ENCODE measurements around the gene CELSR1.
"Not testable (repeated sequence)": the region's sequence is repeated elsewhere in the genome, so short reads cannot be mapped to it uniquely, and the experiment has no call there.

Gene CELSR1

DNA sequence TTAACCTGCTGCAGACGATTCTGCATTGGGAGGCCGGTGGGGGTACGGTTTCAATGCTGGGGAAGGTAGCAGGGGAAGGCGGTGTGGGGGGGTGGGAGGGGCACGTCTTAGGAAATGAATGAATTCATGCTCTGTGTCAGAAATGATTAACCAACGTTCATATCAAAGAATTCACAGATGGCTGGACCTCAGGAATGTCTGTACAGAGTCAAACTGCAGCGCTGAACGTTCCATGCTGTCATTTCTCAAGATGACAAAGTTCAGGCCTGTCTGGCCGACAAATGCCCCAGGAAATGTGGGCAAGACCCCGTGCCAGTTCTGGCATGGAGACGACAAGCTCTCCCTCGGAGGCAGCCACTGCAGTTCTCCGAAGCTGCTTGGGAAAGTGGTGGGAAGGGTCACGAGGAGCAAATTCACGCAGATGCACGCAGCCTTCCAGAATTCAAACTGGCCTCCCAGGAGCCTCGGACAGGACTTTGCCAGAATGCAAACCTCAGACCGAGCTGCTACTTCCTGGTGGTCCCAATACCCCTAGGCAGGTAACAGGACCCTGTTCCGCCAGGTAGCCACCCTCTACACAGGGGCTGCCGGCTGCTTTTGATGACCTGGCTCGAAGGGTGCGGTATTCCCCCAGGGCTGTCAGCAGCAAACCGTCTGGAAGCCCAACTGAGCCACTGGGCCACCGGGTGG, 120.4 kb downstream of the CELSR1 start:
- no peak for DNase-seq

DNA sequence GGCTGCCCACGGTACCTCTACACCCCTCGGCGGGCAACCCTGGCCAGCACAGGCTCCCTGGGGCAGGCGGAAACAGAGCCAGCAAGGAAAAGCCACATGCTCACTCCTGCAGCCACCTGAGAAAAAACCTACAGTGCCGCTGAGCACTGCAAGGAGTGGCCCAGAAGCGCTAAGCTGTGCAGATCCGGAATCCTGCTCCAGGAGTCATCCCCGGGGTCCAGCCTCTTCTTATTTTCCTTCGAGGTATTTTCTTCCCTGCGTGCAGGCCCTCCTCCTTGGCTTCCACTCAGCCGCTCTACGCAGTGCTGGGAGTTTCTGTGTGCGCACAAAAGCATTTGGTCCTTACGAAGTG, 120.9 kb downstream of the CELSR1 start:
- no peak for DNase-seq

GRCh38 chr22:46415776-46416519, 121.5 kb downstream of the CELSR1 start:
- no peak for DNase-seq

DNA sequence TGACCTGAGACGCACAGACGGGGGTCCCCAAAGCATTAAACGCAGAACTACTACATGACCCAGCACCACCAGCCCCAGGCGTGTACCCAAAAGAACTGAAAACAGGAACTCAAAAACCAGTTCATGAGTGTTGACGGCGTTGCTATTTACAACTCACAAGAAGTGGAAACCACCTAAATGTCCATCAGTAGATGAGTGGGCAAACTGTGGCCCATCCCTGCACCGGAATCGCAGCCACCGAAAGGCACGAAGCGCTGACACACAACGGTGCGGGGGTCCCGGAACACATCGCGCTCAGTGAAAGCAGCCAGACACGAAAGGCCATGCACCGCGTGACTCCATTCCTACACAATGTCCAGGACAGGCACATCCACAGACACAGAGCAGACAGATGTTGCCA, 122.7 kb downstream of the CELSR1 start:
- no peak for DNase-seq

DNA sequence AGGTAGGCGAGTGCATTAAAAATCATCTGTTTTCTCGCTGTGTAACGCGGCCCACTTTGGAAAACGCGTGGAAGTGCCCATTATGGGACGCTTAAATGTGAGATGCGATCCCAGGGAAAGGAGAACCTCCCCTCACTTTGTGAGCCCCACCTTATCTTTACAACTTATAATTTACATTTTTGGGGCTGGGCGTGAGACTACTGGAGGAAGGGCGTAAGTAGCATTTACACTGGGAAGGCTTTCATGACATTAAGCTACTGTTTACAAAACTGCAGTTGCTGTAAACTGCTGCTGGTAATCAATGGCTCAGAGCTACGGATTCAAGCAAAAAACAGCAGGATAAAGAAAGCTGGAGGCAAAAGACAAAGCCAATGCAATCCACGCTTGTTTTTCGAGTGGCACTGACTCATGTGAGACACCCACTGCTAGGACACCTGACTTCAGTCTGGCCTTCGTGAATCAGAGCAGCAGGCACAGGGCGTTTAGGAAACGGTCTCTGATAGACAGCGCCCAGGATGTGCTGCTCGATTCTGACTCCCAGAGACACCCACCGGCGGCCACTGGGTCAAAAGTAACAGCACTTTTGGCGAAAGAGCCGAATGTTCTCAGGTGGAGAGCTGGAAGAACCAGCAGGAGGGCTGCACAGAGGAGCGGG, 123.6 kb downstream of the CELSR1 start:
- no peak for DNase-seq

GRCh38 chr22:46411347-46411746, 126.1 kb downstream of the CELSR1 start:
- DNase-seq: no peak

- DNase-seq: no peak
These were observed 127.1 kb downstream of the CELSR1 start for GRCh38 chr22:46410291-46410808.

- DNase-seq: no peak
These were observed 127.7 kb downstream of the CELSR1 start for GRCh38 chr22:46409631-46410210.

- DNase-seq: no peak
These were observed 128.6 kb downstream of the CELSR1 start for GRCh38 chr22:46408568-46409506.

GRCh38 chr22:46407748-46408147, 129.7 kb downstream of the CELSR1 start:
- DNase-seq: no peak

GRCh38 chr22:46406791-46407190, 130.6 kb downstream of the CELSR1 start:
- no peak for DNase-seq

- no peak for DNase-seq
These were observed 131.1 kb downstream of the CELSR1 start for GRCh38 chr22:46406349-46406748.

GRCh38 chr22:46405901-46406300, 131.5 kb downstream of the CELSR1 start:
- DNase-seq: no peak

DNA sequence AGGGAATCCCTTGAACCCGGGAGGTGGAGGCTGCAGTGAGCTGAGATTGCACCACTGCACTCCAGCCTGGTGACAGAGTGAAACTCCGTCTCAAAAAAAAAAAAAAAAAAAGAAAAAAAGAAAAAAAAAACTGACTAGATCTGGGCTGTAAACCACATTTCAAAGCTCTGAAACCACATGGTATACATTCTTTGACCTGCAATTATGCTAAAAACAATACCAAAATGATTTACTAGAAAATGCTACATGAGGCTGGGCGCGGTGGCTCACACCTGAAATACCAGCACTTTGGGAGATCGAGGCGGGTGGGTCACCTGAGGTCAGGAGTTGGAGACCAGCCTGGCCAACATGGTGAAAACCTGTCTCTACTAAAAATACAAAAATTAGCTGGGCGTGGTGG, 133.5 kb downstream of the CELSR1 start:
- not testable (repeated sequence) for DNase-seq

DNA sequence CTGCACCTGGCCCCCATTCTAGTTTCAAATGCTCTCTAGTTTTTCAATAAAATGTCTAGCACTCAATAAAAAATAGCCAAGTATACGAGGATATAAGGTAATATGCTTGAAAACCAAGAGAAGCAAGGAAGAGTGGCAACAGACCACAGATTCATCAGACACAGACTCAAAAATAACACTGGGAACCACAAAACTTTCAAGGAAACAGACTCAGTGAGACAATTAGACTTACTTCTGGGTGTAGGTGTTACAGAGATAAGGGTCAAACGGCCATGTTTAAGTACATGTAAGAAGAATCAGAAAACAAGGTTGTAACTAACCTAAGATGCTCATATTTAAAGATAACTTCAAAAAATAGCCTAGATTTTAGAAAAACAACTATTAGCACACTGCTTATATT, 134.9 kb downstream of the CELSR1 start:
- DNase-seq: no peak

- no peak for DNase-seq
These were observed 136.1 kb downstream of the CELSR1 start for GRCh38 chr22:46401370-46401769.

GRCh38 chr22:46399251-46400024, 138.0 kb downstream of the CELSR1 start:
- DNase-seq: no peak

GRCh38 chr22:46397951-46398350, 139.5 kb downstream of the CELSR1 start:
- DNase-seq: no peak

DNA sequence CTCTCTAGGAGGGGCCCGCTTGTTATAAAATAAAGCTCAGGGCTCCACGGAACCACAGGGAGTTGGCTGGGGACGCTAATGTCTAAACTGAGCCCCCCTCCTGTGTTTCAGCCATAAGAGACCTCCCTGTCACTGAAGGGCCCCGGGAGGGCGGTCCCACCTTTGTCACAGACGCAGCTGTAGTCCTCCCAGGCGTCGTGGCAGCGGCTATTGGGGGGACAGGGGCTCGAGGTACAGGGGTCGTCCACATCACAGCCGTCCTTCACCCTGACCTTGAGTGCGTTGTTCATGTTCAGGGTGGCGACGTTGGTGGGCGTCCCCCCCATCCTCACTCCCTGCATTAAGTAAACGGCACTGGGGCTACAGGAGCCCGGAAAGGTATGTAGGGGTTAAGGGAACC, 139.9 kb downstream of the CELSR1 start:
- no peak for DNase-seq

GRCh38 chr22:46397049-46397448, 140.4 kb downstream of the CELSR1 start:
- not testable (repeated sequence) for DNase-seq

DNA sequence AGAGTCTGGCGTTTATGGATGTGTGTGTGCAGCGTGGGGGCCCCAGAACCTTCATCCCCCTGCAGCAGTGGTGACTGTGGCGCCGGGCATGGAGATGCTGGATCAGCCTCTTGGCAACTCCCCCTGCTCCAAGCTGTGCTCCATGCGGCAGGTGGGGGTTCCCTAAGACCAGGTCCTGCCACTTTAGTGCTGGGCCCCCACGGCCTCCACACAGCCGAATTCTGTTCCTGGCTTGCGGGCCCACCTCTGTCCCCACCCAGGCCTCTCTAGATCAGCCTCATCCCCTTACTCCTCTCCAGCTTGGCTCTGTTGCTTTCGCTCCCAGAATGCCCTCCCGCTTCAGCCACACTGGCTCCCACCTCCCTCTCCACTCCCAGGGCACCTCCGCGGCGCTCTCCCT, 142.3 kb downstream of the CELSR1 start:
- DNase-seq: no peak
